Endodermal cell (in vitro differentiated cells): ENCODE results near the gene CSE1L. TPM values are rescaled to one million over a fixed set of nuclear protein-coding genes. Genes with fewer than 3 reads are reported as not detected.
"Not testable (repeated sequence)": the region's sequence is repeated elsewhere in the genome, so short reads cannot be mapped to it uniquely, and the experiment has no call there.

ENCODE experiments used
- DNase-seq: peaks from one replicate; pipeline ENCODE4 v3.0.0-alpha.2; 2017
- H3K27ac ChIP-seq: 2 replicates; pipeline ENCODE4 v1.5.1; 2013; ENCODE audit warnings: mild to moderate bottlenecking, low read depth, low read length, moderate library complexity
- H3K27me3 ChIP-seq: 2 replicates; pipeline ENCODE4 v1.6.1; 2013; ENCODE audit warnings: mild to moderate bottlenecking, low read length, moderate library complexity; ENCODE audit not compliant: insufficient read depth, control insufficient read depth, poor library complexity, severe bottlenecking
- H3K36me3 ChIP-seq: 2 replicates; pipeline ENCODE4 v1.7.0; 2013; ENCODE audit warnings: mild to moderate bottlenecking, low read length, moderate library complexity; ENCODE audit not compliant: control insufficient read depth, insufficient read depth
- H3K4me1 ChIP-seq: one replicate; pipeline ENCODE4 v1.7.0; 2013; ENCODE audit warnings: low read length; ENCODE audit not compliant: control insufficient read depth, insufficient read depth
- H3K4me3 ChIP-seq: 2 replicates; pipeline ENCODE4 v1.5.1; 2013; ENCODE audit warnings: mild to moderate bottlenecking, low read length, moderate library complexity
- H3K9ac ChIP-seq: 2 replicates; pipeline ENCODE4 v1.6.1; 2013; ENCODE audit warnings: mild to moderate bottlenecking, low read length, moderate library complexity; ENCODE audit not compliant: poor library complexity, severe bottlenecking; ENCODE audit errors: extremely low read depth
- H3K9me3 ChIP-seq: 2 replicates; pipeline ENCODE4 v1.6.1; 2013; ENCODE audit warnings: mild to moderate bottlenecking, low read length, moderate library complexity; ENCODE audit not compliant: control insufficient read depth
- H3K27ac Mint-ChIP-seq: 2 replicates; pipeline ENCODE4 v1.8.0; 2020; ENCODE audit warnings: mixed read lengths
- H3K27me3 Mint-ChIP-seq: 2 replicates; pipeline ENCODE4 v1.8.0; 2021; ENCODE audit warnings: mild to moderate bottlenecking, mixed read lengths; ENCODE audit not compliant: insufficient read depth
- H3K36me3 Mint-ChIP-seq: 2 replicates; pipeline ENCODE4 v1.8.0; 2020; ENCODE audit warnings: low read depth, mixed read lengths
- H3K4me1 Mint-ChIP-seq: 2 replicates; pipeline ENCODE4 v1.8.0; 2020; ENCODE audit warnings: mixed read lengths
- H3K4me3 Mint-ChIP-seq: 2 replicates; pipeline ENCODE4 v1.8.0; 2020; ENCODE audit warnings: mild to moderate bottlenecking, moderate library complexity, mixed read lengths
- H3K9me3 Mint-ChIP-seq: 2 replicates; pipeline ENCODE4 v1.8.0; 2020; ENCODE audit warnings: mild to moderate bottlenecking, mixed read lengths
- CTCF ChIP-seq: fragments of 200-600 bp; sonication (generic); conservative IDR thresholded peaks from 2 replicates; pipeline ENCODE4 v1.5.0; 2021; ENCODE audit warnings: antibody characterized with exemption, mild to moderate bottlenecking
- WGBS, 2 experiments: methylation state at CpG; one replicate each; pipeline versions ENCODE4 v1.1.5 to v1.1.7; 2013; ENCODE audit warnings: missing lambda C conversion rate in 2 of 2, mixed read lengths in 1 of 2; ENCODE audit not compliant: insufficient coverage in 1 of 2, insufficient read length in 1 of 2; 5-methylcytosine and 5-hydroxymethylcytosine counted together
- total RNA-seq, 2 donors: library from RNA; stranded (reverse); fragmentation: NEBNext Ultra II Directional in 1 of 2; extraction: Animal tissue kit (Norgen Biotek cat#: 25700) in 1 of 2; gene quantifications; 2 replicates in 1 of 2; 3 replicates in 1 of 2; pipeline ENCODE4 v1.2.1, GENCODE V29; 2021

CSE1L gene
- total RNA-seq, 2 donors from 2014 or later: 161 to 180 TPM

GRCh38 chr20:49063279-49063678, 17.2 kb downstream of the CSE1L start:
- Histone ChIP-seq H3K36me3 (peaks cover 91% of the 10 kb centered on the region), H3K9ac (no peak overlapping the region), H3K27ac (no peak overlapping the region), H3K4me1 (no peaks in the 10 kb centered on the region), H3K27me3 (no peaks in the 10 kb centered on the region), H3K9me3 (no peaks in the 10 kb centered on the region), H3K4me3 (no peak overlapping the region)
- Mint-ChIP-seq H3K9me3 (no peaks in the 10 kb centered on the region), H3K4me3 (no peak overlapping the region), H3K27ac (no peak overlapping the region), H3K27me3 (no peaks in the 10 kb centered on the region), H3K4me1 (no peaks in the 10 kb centered on the region), H3K36me3 (peaks cover 63% of the 10 kb centered on the region)
- no peak for DNase-seq
- 96 to 97% methylated on average over 2 to 3 of the region's 3 CpGs for WGBS, 2 experiments
- TF ChIP-seq CTCF: no peak

- peaks cover 78% of the 10 kb centered on the region for H3K36me3 Mint-ChIP-seq
- Histone ChIP-seq H3K4me3 (no peak overlapping the region), H3K36me3 (peaks cover 93% of the 10 kb centered on the region), H3K9ac (no peak overlapping the region), H3K9me3 (no peaks in the 10 kb centered on the region), H3K27me3 (no peaks in the 10 kb centered on the region), H3K4me1 (no peaks in the 10 kb centered on the region), H3K27ac (no peak overlapping the region)
- WGBS, 2 experiments: 95% methylated on average over 2 of the region's 2 CpGs
- TF ChIP-seq CTCF: no peak
- no peaks in the 10 kb centered on the region for H3K9me3 Mint-ChIP-seq
- no peak for DNase-seq
- no peak overlapping the region for H3K27ac Mint-ChIP-seq
- no peak overlapping the region for H3K4me3 Mint-ChIP-seq
- H3K4me1 Mint-ChIP-seq: no peaks in the 10 kb centered on the region
- H3K27me3 Mint-ChIP-seq: no peaks in the 10 kb centered on the region
These were observed 28.4 kb downstream of the CSE1L start for GRCh38 chr20:49074521-49074920.

GRCh38 chr20:49078310-49078709, 32.2 kb downstream of the CSE1L start:
- H3K4me3 Mint-ChIP-seq: no peak overlapping the region
- no peak overlapping the region for H3K9ac ChIP-seq
- no peak overlapping the region for H3K27ac Mint-ChIP-seq
- H3K9me3 Mint-ChIP-seq: no peaks in the 10 kb centered on the region
- no peak overlapping the region for H3K4me3 ChIP-seq
- H3K9me3 ChIP-seq: no peaks in the 10 kb centered on the region
- peaks cover 71% of the 10 kb centered on the region for H3K36me3 Mint-ChIP-seq
- TF ChIP-seq CTCF: no peak
- WGBS, 2 experiments: 81% methylated on average over 1 of the region's 3 CpGs; no CpG with 5 or more reads in 1 of the 2 experiments
- no peaks in the 10 kb centered on the region for H3K4me1 Mint-ChIP-seq
- H3K27me3 ChIP-seq: no peaks in the 10 kb centered on the region
- H3K4me1 ChIP-seq: no peaks in the 10 kb centered on the region
- peaks cover 94% of the 10 kb centered on the region for H3K36me3 ChIP-seq
- H3K27ac ChIP-seq: no peak overlapping the region
- no peak for DNase-seq
- no peaks in the 10 kb centered on the region for H3K27me3 Mint-ChIP-seq

GRCh38 chr20:49082295-49082694, 36.2 kb downstream of the CSE1L start:
- H3K27ac ChIP-seq, H3K27me3 ChIP-seq, DNase-seq, H3K4me1 ChIP-seq, H3K4me1 Mint-ChIP-seq, H3K9me3 ChIP-seq, H3K27me3 Mint-ChIP-seq, H3K4me3 ChIP-seq, H3K9me3 Mint-ChIP-seq, H3K4me3 Mint-ChIP-seq, H3K27ac Mint-ChIP-seq, H3K9ac ChIP-seq: not testable (repeated sequence)
- H3K36me3 ChIP-seq: peaks cover 93% of the 10 kb centered on the region
- H3K36me3 Mint-ChIP-seq: peaks cover 70% of the 10 kb centered on the region
- 84 to 98% methylated on average over 12 of the region's 12 CpGs for WGBS, 2 experiments
